Measurements from ENCODE around the gene XPR1.

Gene XPR1

DNA sequence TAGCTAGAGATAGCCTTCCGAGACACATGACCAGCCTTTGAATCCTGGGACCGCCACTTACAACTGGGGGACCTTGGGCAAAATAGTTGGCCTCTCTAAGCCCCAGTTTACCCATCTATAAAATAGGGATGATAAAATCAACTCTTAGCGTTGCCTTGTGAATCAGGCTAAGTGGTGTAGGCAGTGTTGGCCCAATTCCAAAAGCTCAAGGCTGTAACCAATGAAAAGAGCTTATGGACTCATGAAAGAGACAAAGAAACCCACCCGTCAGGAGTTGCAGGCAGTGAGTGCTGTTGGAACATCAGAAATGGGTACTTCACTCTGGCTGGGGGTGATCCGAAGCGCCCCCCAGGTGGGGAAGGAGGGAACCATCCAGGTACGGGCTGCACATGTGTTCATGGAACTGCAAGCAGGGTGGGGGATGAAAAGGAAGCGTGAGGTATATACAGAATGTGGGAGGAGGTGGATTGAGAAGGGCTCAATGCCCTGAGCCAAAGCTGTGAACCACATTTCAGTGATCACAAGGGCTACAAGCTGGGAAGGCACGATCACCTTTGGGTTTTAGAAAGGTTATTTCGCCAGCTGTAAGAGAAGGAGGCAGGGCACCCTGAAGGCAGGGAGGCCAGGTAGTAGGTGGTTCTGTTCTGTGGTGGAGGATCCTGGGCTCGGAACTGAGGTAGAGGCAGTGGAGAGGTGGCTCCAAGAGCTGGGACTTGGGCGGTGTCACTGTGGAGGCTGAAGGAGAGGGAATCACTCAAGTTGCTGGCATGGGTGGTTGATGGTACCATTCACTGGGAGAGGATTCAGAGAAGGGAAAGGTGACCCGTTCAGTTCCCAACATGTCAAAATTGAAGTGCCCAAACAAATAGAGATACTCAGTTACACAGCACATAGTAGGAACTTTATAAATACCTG lies 269.5 kb downstream of the XPR1 start:
- TF ChIP-seq, protein P1, sequence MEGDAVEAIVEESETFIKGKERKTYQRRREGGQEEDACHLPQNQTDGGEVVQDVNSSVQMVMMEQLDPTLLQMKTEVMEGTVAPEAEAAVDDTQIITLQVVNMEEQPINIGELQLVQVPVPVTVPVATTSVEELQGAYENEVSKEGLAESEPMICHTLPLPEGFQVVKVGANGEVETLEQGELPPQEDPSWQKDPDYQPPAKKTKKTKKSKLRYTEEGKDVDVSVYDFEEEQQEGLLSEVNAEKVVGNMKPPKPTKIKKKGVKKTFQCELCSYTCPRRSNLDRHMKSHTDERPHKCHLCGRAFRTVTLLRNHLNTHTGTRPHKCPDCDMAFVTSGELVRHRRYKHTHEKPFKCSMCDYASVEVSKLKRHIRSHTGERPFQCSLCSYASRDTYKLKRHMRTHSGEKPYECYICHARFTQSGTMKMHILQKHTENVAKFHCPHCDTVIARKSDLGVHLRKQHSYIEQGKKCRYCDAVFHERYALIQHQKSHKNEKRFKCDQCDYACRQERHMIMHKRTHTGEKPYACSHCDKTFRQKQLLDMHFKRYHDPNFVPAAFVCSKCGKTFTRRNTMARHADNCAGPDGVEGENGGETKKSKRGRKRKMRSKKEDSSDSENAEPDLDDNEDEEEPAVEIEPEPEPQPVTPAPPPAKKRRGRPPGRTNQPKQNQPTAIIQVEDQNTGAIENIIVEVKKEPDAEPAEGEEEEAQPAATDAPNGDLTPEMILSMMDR (IDR thresholded peaks at IDR 0.05; ENCODE audit: low read depth, low read length), result no peak
- TF ChIP-seq, protein P2, sequence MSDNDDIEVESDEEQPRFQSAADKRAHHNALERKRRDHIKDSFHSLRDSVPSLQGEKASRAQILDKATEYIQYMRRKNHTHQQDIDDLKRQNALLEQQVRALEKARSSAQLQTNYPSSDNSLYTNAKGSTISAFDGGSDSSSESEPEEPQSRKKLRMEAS (IDR thresholded peaks at IDR 0.05; ENCODE audit: low read depth, low read length), result no peak
- TF ChIP-seq MYC (IDR thresholded peaks at IDR 0.05; ENCODE audit: low read depth, low read length) (no peak), POLR2A (IDR thresholded peaks at IDR 0.05; ENCODE audit: extremely low read depth, insufficient read length) (no peak)
- no peak for DNase-seq (ENCODE audit: low read depth)

DNA sequence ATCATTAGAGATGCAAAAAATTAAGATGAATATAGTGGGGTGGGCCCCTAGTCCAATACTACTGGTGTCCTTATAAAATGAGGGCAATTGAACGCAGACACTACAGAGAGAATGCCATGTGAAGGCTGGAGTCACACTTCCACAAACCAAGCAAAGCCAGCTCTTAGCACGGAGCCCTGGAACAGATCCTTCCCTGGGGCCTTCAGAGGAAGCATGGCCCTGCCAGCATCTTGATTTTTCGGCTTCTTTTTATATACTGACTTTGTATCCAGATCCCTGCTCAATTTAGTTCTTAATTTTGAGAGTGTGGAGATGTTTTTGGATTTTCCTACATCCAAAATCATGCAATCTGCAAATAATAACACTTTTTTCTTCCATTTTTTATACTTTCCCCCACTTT lies 270.7 kb downstream of the XPR1 start:
- TF ChIP-seq, protein P2 (IDR thresholded peaks at IDR 0.05; ENCODE audit: low read depth, low read length), result no peak
- TF ChIP-seq MYC (IDR thresholded peaks at IDR 0.05; ENCODE audit: low read depth, low read length) (no peak), POLR2A (IDR thresholded peaks at IDR 0.05; ENCODE audit: extremely low read depth, insufficient read length) (no peak)
- TF ChIP-seq, protein P1 (IDR thresholded peaks at IDR 0.05; ENCODE audit: low read depth, low read length), result no peak
- H3K4me3 ChIP-seq (ENCODE audit: low read depth, low read length), result no peak overlapping the region
- no peak for DNase-seq (ENCODE audit: low read depth)

More for the DNA sequence above, 269.5 kb downstream of the XPR1 start:
- H3K4me3 ChIP-seq (ENCODE audit: low read depth, low read length), result no peak overlapping the region

DNA sequence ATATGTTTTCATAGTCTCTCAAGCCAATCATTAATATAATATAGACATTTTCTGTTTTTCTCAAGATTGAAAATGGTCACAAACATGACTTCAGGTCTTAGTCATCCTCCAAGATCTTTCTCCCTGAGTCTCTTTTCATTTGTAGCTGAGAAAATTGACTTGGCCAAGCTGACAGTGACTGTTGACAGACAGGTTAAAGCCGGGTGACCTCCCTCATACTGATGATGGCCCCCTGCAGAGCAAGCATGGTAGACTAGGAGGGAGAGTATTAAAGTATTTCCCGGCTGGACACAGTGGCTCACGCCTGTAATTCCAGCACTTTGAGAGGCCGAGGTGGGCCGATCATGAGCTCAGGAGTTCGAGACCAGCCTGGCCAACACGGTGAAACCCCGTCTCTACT lies 274.1 kb downstream of the XPR1 start:
- DNase-seq (ENCODE audit: low read depth), result no peak
- TF ChIP-seq, protein P1 (IDR thresholded peaks at IDR 0.05; ENCODE audit: low read depth, low read length), result no peak
- no peak for TF ChIP-seq POLR2A (IDR thresholded peaks at IDR 0.05; ENCODE audit: extremely low read depth, insufficient read length)

DNA sequence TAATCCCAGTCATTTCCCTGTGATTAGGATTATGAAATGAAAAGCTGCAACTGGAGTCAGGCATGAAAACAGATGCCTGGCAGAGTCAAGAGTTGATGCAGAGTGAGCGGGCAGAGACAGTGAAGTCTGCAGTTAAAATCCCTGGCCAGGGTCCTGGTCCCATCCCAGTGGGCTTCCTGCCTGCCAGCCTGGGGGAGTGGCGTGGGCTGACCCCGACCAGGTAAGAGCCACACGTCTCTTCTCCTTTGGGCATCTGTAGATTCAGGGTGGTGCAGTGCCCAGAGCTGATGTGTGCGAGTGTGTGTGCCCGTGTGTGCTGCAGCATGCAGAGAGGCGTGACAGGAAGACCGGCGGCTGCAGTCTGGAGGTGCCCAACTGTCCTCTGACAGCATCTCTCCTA lies 274.7 kb downstream of the XPR1 start:
- no peak for DNase-seq (ENCODE audit: low read depth)
- no peak for TF ChIP-seq MYC (IDR thresholded peaks at IDR 0.05; ENCODE audit: low read depth, low read length)
- TF ChIP-seq, protein P1 (IDR thresholded peaks at IDR 0.05; ENCODE audit: low read depth, low read length), result no peak
- TF ChIP-seq, protein P2 (IDR thresholded peaks at IDR 0.05; ENCODE audit: low read depth, low read length), result no peak
- no peak for TF ChIP-seq POLR2A (IDR thresholded peaks at IDR 0.05; ENCODE audit: extremely low read depth, insufficient read length)
- no peak overlapping the region for H3K4me3 ChIP-seq (ENCODE audit: low read depth, low read length)

More for the DNA sequence above, 274.1 kb downstream of the XPR1 start:
- H3K4me3 ChIP-seq (ENCODE audit: low read depth, low read length), result no peak overlapping the region

DNA sequence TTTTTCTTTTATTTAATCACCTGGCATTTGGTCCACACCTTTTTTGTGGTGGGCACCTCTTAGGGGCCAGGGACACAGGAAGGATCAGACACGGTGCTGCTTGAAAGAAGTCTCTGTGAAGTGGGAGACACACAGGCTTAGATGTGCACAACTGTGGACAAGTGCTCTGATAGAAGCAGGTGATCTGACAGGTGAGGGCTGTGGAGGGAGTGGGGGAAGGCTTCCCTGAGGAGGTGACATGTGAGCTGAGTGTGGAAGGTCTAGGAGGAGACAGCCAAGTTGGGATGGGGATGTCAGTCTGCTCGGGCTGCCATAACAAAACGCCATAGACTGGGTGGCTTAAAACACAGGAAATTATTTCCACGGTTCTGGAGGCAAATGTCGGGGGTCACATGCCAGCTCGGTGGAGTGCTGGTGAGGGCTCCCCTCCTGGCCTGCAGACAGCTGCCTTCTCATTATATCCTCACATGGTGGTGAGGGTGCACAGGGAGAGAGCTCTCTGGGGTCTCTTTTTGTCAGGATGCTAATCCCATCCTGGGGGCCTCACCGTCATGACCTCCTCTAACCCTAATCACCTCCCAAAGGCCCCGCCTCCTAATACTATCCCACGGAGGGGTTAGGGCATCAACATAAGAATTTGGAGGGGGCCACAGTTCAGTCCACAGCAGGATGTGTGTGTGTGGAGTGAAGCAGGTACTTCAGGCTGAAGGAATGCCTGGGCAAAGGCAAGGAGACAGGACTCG lies 275.7 kb downstream of the XPR1 start:
- no peak for DNase-seq (ENCODE audit: low read depth)
- H3K4me3 ChIP-seq (ENCODE audit: low read depth, low read length), result no peak overlapping the region
- TF ChIP-seq MYC (IDR thresholded peaks at IDR 0.05; ENCODE audit: low read depth, low read length), result no peak
- no peak for TF ChIP-seq POLR2A (IDR thresholded peaks at IDR 0.05; ENCODE audit: extremely low read depth, insufficient read length)
- TF ChIP-seq, protein P1 (IDR thresholded peaks at IDR 0.05; ENCODE audit: low read depth, low read length), result no peak
- TF ChIP-seq, protein P2 (IDR thresholded peaks at IDR 0.05; ENCODE audit: low read depth, low read length), result no peak
